AG04450 (cell line): ENCODE results near the gene NEFH. TPM values are rescaled to one million over a fixed set of nuclear protein-coding genes. Genes with fewer than 3 reads are reported as not detected.
A peak's percentile ranks its signal among the peaks of the same experiment; 100 is the strongest.

Experiments used
- CTCF ChIA-PET: fragments of 300-600, 350-600 bp; formaldehyde crosslinking; extraction: SDS; loops from one replicate; lab custom pipeline; 2022; ENCODE audit warnings: antibody characterized with exemption, inconsistent platforms; lab: Charles Lee
- POLR2A ChIA-PET: fragments of 350-600 bp; formaldehyde crosslinking; extraction: SDS; loops from one replicate; lab custom pipeline; 2021; ENCODE audit warnings: antibody characterized with exemption, inconsistent platforms; lab: Yijun Ruan, JAX
- DNase-seq: peaks from one replicate; pipeline ENCODE4 v3.0.0-alpha.2; 2011; ENCODE audit warnings: low read depth, low spot score
- H3K27ac ChIP-seq: one replicate; pipeline ENCODE4 v1.5.1; 2012; ENCODE audit warnings: low read depth, low read length, control low read depth
- H3K27me3 ChIP-seq: one replicate; pipeline ENCODE4 v1.6.0; 2012; ENCODE audit warnings: low read length; ENCODE audit not compliant: control insufficient read depth, insufficient read depth
- H3K4me3 ChIP-seq: 2 replicates; pipeline ENCODE4 v1.5.1; 2011; ENCODE audit warnings: mild to moderate bottlenecking, low read depth, low read length, control low read depth
- H3K9me3 ChIP-seq: 2 replicates; pipeline ENCODE4 v1.5.1; 2012; ENCODE audit warnings: low read length; ENCODE audit not compliant: control insufficient read depth, insufficient read depth
- polyA plus RNA-seq: library from polyadenylated mRNA; depleted of rRNA; stranded (reverse); fragments of >200 nt; gene quantifications from 2 replicates; pipeline ENCODE4 v1.2.3, GENCODE V29; 2011
- TF ChIP-seq, protein P1 (sequence below): IDR thresholded peaks from 2 replicates; pipeline ENCODE4 v1.5.1; 2011; ENCODE audit warnings: low read depth, low read length, control low read depth, inconsistent platforms

The NEFH gene
- polyA plus RNA-seq, 1 experiment, result 2.0 TPM

DNA sequence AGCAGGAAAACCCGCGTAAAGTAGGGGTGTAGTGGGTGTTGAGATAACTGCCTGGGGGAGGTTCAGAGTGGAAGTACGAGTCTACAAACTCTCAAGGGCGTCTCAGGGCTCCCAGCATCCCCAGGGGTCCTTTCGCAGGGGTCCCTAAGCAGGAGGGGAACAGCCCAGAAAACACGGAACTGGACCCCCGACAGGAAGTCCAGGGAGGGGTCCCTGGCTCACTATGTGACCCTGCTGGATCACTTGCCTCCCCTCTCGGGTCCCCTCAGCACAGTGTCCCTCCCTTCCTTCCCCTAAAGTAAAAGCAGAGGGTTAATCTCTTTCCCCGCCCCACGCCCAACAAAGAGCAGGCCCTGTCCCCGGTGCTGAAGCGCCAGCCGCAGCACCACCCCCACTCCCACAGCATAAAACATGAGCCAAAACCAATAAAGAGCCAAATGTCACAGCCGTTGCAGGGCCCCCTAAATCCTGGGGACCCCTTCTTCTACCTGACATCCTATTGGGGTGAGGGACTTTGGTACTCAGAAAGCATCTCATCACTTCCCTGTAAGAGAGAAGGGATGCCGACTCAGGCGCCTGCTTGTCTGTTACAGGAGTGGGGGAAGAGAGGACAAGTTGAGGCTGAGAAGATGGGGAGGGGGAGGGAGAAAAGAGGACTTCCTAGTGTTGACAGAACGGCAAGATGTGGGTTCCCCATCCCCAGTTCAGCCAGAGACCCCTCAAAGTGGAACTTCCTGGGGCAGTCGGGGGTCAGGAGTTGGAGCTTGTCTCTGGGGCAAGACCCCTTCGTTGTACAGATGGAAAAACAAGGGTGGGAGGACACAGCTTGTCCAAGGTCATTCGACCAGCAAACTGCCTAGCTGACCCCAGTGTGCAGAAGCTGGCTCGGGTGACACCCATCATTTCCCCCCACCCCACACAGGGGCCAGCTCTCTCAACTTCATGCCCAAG is 1.4 kb upstream of the NEFH start:
- no peak overlapping the region for H3K4me3 ChIP-seq
- ChIA-PET CTCF (no interaction called here), POLR2A (no interaction called here)
- H3K27ac ChIP-seq, result no peak overlapping the region
- TF ChIP-seq, protein P1, sequence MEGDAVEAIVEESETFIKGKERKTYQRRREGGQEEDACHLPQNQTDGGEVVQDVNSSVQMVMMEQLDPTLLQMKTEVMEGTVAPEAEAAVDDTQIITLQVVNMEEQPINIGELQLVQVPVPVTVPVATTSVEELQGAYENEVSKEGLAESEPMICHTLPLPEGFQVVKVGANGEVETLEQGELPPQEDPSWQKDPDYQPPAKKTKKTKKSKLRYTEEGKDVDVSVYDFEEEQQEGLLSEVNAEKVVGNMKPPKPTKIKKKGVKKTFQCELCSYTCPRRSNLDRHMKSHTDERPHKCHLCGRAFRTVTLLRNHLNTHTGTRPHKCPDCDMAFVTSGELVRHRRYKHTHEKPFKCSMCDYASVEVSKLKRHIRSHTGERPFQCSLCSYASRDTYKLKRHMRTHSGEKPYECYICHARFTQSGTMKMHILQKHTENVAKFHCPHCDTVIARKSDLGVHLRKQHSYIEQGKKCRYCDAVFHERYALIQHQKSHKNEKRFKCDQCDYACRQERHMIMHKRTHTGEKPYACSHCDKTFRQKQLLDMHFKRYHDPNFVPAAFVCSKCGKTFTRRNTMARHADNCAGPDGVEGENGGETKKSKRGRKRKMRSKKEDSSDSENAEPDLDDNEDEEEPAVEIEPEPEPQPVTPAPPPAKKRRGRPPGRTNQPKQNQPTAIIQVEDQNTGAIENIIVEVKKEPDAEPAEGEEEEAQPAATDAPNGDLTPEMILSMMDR, result no peak
- no peaks in the 10 kb centered on the region; the same call in 1 of the 2 replicates for H3K9me3 ChIP-seq
- H3K27me3 ChIP-seq, result peaks cover 52% of the 10 kb centered on the region
- no peak for DNase-seq

- peak overlapping the region; percentile 29; the same call in 1 of the 2 replicates for H3K4me3 ChIP-seq
- TF ChIP-seq, protein P1, result no peak
- H3K27ac ChIP-seq, result no peak overlapping the region
- H3K27me3 ChIP-seq, result peaks cover 52% of the 10 kb centered on the region
- ChIA-PET CTCF (interaction anchor here (1.0 kb wide), 1 partner anchor 9 kb away, joined by 3 read pairs; no protein-coding TSS in a partner anchor), POLR2A (no interaction called here)
- no peaks in the 10 kb centered on the region; the same call in 1 of the 2 replicates for H3K9me3 ChIP-seq
- no peak for DNase-seq
Observed at GRCh38 chr22:29480262-29480511, 169 bp downstream of the NEFH start.

GRCh38 chr22:29480512-29481264 is 670 bp downstream of the NEFH start:
- H3K9me3 ChIP-seq, result no peaks in the 10 kb centered on the region; the same call in 1 of the 2 replicates
- H3K27me3 ChIP-seq, result peaks cover 48% of the 10 kb centered on the region
- no peak overlapping the region for H3K27ac ChIP-seq
- CTCF ChIA-PET, result interaction anchor here (0.5 to 1.0 kb wide), 2 partner anchors 10 to 94 kb away, joined by 3 to 10 read pairs; no protein-coding TSS in a partner anchor
- DNase-seq, result no peak
- TF ChIP-seq, protein P1, result no peak
- POLR2A ChIA-PET, result interaction anchor here (0.7 kb wide), 1 partner anchor 281 kb away, joined by 3 read pairs; no protein-coding TSS in a partner anchor
- peak overlapping the region; percentile 41 for H3K4me3 ChIP-seq

GRCh38 chr22:29481265-29482000 is 1.4 kb downstream of the NEFH start:
- CTCF ChIA-PET, result interaction anchor here (0.5 kb wide), 1 partner anchor 93 kb away, joined by 10 read pairs; no protein-coding TSS in a partner anchor
- H3K27me3 ChIP-seq, result peaks cover 48% of the 10 kb centered on the region
- peak overlapping the region; percentile 41 for H3K4me3 ChIP-seq
- no peaks in the 10 kb centered on the region; the same call in 1 of the 2 replicates for H3K9me3 ChIP-seq
- H3K27ac ChIP-seq, result no peak overlapping the region
- POLR2A ChIA-PET, result interaction anchor here (0.7 kb wide), 1 partner anchor 280 kb away, joined by 3 read pairs; no protein-coding TSS in a partner anchor
- no peak for DNase-seq
- TF ChIP-seq, protein P1, result no peak
